K562 (cell line): ENCODE results near the gene ADORA1. TPM values are rescaled to one million over a fixed set of nuclear protein-coding genes. Genes with fewer than 3 reads are reported as not detected.

Source experiments
- ATAC-seq: fragments of 200-7000 bp; cut with Tn5 transposase; 3 replicates; pipeline ENCODE4 v1.9.1; 2020; ENCODE audit warnings: moderate library complexity
- BruUV-seq: library from RNA; stranded (reverse); fragments of 400-500 nt; replicated peaks from 2 replicates; lab custom pipeline; 2021; lab: Mats Ljungman, UMichigan
- CTCF ChIA-PET: fragments of 300-600 bp; formaldehyde crosslinking; extraction: SDS; loops from one replicate; lab custom pipeline; 2021; ENCODE audit warnings: low intra/inter-chr PET ratio; lab: Yijun Ruan, JAX
- POLR2A ChIA-PET: fragments of 300-600, 350-650 bp; sonication (Branson Sonifier 250); formaldehyde crosslinking; extraction: SDS; loops from one replicate; lab custom pipeline; 2021; ENCODE audit warnings: antibody characterized with exemption, inconsistent platforms; lab: Yijun Ruan, JAX
- DNase-seq, 4 experiments: peaks; one replicate each; pipeline versions ENCODE4 v3.0.0 to v3.0.0-alpha.2; 2011 to 2018; ENCODE audit warnings: low spot score in 3 of 4, mixed read lengths in 3 of 4; ENCODE audit errors: extremely low read depth in 1 of 4
- FAIRE-seq: peaks from 2 replicates; lab custom pipeline; 2011; peaks lifted over from hg19 to GRCh38; lab: Jason Lieb, UNC
- H2AFZ ChIP-seq: 2 replicates; pipeline ENCODE4 v1.6.0; 2011; ENCODE audit warnings: low read depth, low read length, control low read depth, inconsistent platforms
- H3K27ac ChIP-seq: fragments of 200-600 bp; 3 replicates; pipeline ENCODE4 v1.8.0; 2011; ENCODE audit warnings: low read depth, mild to moderate bottlenecking, control low read depth, inconsistent platforms, low read length, moderate library complexity, mixed read lengths; ENCODE audit errors: extremely low read depth
- H3K27me3 ChIP-seq, 2 experiments: fragments of 300-600 bp in 1 of 2; 2 replicates in 1 of 2; 3 replicates in 1 of 2; pipeline versions ENCODE4 v1.6.0 to v1.8.0; 2011; ENCODE audit warnings: inconsistent platforms in 2 of 2, low read length in 2 of 2, mild to moderate bottlenecking in 1 of 2, mixed read lengths in 1 of 2, moderate library complexity in 1 of 2; ENCODE audit not compliant: control insufficient read depth in 2 of 2, insufficient read depth in 2 of 2
- H3K36me3 ChIP-seq: fragments of 300-600 bp; 3 replicates; pipeline ENCODE4 v1.8.0; 2011; ENCODE audit warnings: mild to moderate bottlenecking, low read length, inconsistent platforms; ENCODE audit not compliant: control insufficient read depth, insufficient read depth
- H3K4me1 ChIP-seq, 2 experiments: fragments of 200-600 bp in 1 of 2; replicated peaks in 1 of 2; 2 replicates in 1 of 2; 3 replicates in 1 of 2; pipeline versions ENCODE4 v1.5.1 to v1.8.0; 2011; ENCODE audit warnings: inconsistent platforms in 2 of 2, low read length in 2 of 2, mild to moderate bottlenecking in 1 of 2, mixed read lengths in 1 of 2, moderate library complexity in 1 of 2; ENCODE audit not compliant: control insufficient read depth in 2 of 2, insufficient read depth in 2 of 2
- H3K4me2 ChIP-seq: 2 replicates; pipeline ENCODE4 v1.6.1; 2011; ENCODE audit warnings: low read length, control low read depth, inconsistent platforms, mixed read lengths; ENCODE audit not compliant: insufficient read depth
- H3K4me3 ChIP-seq: fragments of 200-600 bp; sonication (generic), shearing (Covaris generic); 2 replicates; pipeline ENCODE4 v1.5.1; 2016; ENCODE audit warnings: control low read depth, inconsistent platforms
- H3K79me2 ChIP-seq: fragments of 200-600 bp; 3 replicates; pipeline ENCODE4 v1.8.0; 2011; ENCODE audit warnings: low read length, inconsistent platforms; ENCODE audit not compliant: control insufficient read depth, insufficient read depth
- H3K9ac ChIP-seq, 2 experiments: 2 replicates each; pipeline versions ENCODE4 v1.6.0 to v1.6.1; 2011; ENCODE audit warnings: low read depth in 2 of 2, low read length in 2 of 2, control low read depth in 1 of 2, inconsistent platforms in 1 of 2, mild to moderate bottlenecking in 1 of 2, mixed read lengths in 1 of 2; ENCODE audit not compliant: insufficient read depth in 1 of 2
- H3K9me1 ChIP-seq: one replicate; pipeline ENCODE4 v1.6.0; 2011; ENCODE audit warnings: inconsistent platforms, mild to moderate bottlenecking, low read length, moderate library complexity; ENCODE audit not compliant: control insufficient read depth, insufficient read depth
- H3K9me3 ChIP-seq: replicated peaks from 2 replicates; pipeline ENCODE4 v1.5.1; 2011; ENCODE audit warnings: low read depth, low read length, inconsistent platforms; ENCODE audit not compliant: control insufficient read depth, insufficient read depth
- H4K20me1 ChIP-seq: replicated peaks from 2 replicates; pipeline ENCODE4 v1.6.1; 2011; ENCODE audit warnings: low read length, inconsistent platforms, mixed read lengths; ENCODE audit not compliant: control insufficient read depth, insufficient read depth
- CC2D1A ChIP-seq: fragments of 450-650 bp; IDR thresholded peaks from 2 replicates; pipeline ENCODE4 v1.6.1; 2017; ENCODE audit warnings: mild to moderate bottlenecking
- JUND ChIP-seq, 2 experiments: IDR thresholded peaks; 2 replicates in 1 of 2; 3 replicates in 1 of 2; pipeline ENCODE4 v1.6.1; 2011; ENCODE audit warnings: borderline replicate concordance in 2 of 2, low read depth in 2 of 2, low read length in 2 of 2, improper control_type of control experiment in 1 of 2, missing biosample characterization in 1 of 2, missing genetic modification characterization in 1 of 2, missing genetic modification reagents in 1 of 2
- L3MBTL2 ChIP-seq: fragments of 450-650 bp; IDR thresholded peaks from 2 replicates; pipeline ENCODE4 v1.6.1; 2016; ENCODE audit warnings: mild to moderate bottlenecking, moderate library complexity
- SMARCA4 ChIP-seq: fragments of 450-650 bp; IDR thresholded peaks from 2 replicates; pipeline ENCODE4 v1.6.1; 2016
- TAF7 ChIP-seq: fragments of 450-650 bp; IDR thresholded peaks from 2 replicates; pipeline ENCODE4 v1.6.1; 2016; ENCODE audit warnings: missing genetic modification characterization, missing compliant biosample characterization
- whole genome bisulfite sequencing: fragments of 100-300 bp; shearing (Covaris generic); methylation state at CpG from one replicate; pipeline ENCODE4 v1.1.6; 2016; ENCODE audit warnings: low coverage, mixed read lengths; ENCODE audit not compliant: insufficient coverage; ENCODE audit errors: missing lambda C conversion rate; 5-methylcytosine and 5-hydroxymethylcytosine counted together
- in situ Hi-C: fragments of 300-500 bp; cut with MboI; formaldehyde crosslinking; loops from 4 replicates; pipeline ENCODE4 v1.15.0; 2018; ENCODE audit warnings: inconsistent platforms, mixed read lengths
- intact Hi-C: fragments of 100-400 bp; cut with micrococcal nuclease; formaldehyde crosslinking; loops from 2 replicates; pipeline ENCODE4 v1.14.2; 2022
- polyA plus RNA-seq, 8 experiments: library from polyadenylated mRNA; depleted of rRNA in 4 of 8; stranded (reverse) in 5 of 8; unstranded in 3 of 8; fragments of >200 nt; fragmentation: Nextera tagmentation in 2 of 8; fragmentation: Illumina TruSeq in 1 of 8; extraction: Ambion mirVana in 2 of 8; extraction: Trizol in 1 of 8; gene quantifications; 2 replicates each; pipeline versions ENCODE4 v1.2.1 to v1.2.3, GENCODE V29; 2011 to 2014; ENCODE audit warnings: inconsistent platforms in 1 of 8, missing spikeins in 1 of 8
- total RNA-seq, 7 experiments: library from RNA; depleted of rRNA in 6 of 7; stranded (reverse); fragments of >200 nt in 6 of 7; fragmentation: Illumina TruSeq in 2 of 7; extraction: Trizol in 2 of 7; gene quantifications; 2 replicates each; pipeline versions ENCODE4 v1.2.1 to v1.2.3, GENCODE V29; 2011 to 2021; ENCODE audit warnings: low replicate concordance in 1 of 7
- TF ChIP-seq, protein P1 (sequence below), 2 experiments: fragments of 250-450 bp in 1 of 2; fragments of 450-650 bp in 1 of 2; sonication (Bioruptor Pico) in 1 of 2; IDR thresholded peaks; 2 replicates each; pipeline versions ENCODE4 v1.6.1 to v1.8.0; 2016 to 2021; ENCODE audit warnings: mild to moderate bottlenecking in 2 of 2, moderate library complexity in 2 of 2, missing compliant biosample characterization in 1 of 2, missing genetic modification characterization in 1 of 2

Gene ADORA1
- total and polyA plus RNA-seq, 9 of the 15 experiments (the other 6 are each of a cell fraction or from before 2014, with no cell fraction given), result not detected

GRCh38 chr1:203199816-203200571 is 72.5 kb downstream of the ADORA1 start:
- H3K9ac ChIP-seq, result no peak overlapping the region
- no TSS peak for BruUV-seq
- H4K20me1 ChIP-seq, result no peaks in the 10 kb centered on the region; the same call in 1 of the 2 replicates
- no peak overlapping the region for H3K4me2 ChIP-seq
- DNase-seq (no peak), FAIRE-seq (no peak), ATAC-seq (no peak)
- no peaks in the 10 kb centered on the region for H3K9me1 ChIP-seq
- no peaks in the 10 kb centered on the region for H3K36me3 ChIP-seq
- H3K79me2 ChIP-seq, result no peaks in the 10 kb centered on the region
- ChIA-PET CTCF (no interaction called here), POLR2A (interaction anchor here (0.9 kb wide), 1 partner anchor 16 kb away, joined by 6 read pairs; no protein-coding TSS in a partner anchor)
- no peaks in the 10 kb centered on the region for H3K4me1 ChIP-seq
- H3K27me3 ChIP-seq, result peaks cover 34 to 46% of the 10 kb centered on the region in 2 experiments
- in situ Hi-C loops (no loop called here), intact Hi-C loops (no loop called here)
- 0% methylated on average over 8 of the region's 8 CpGs for WGBS
- H3K4me3 ChIP-seq, result no peak overlapping the region
- H3K27ac ChIP-seq, result no peak overlapping the region
- TF ChIP-seq SMARCA4 (no peak), L3MBTL2 (no peak), TAF7 (no peak), JUND (IDR thresholded peaks at IDR 0.05; ENCODE audit: borderline replicate concordance, low read depth, low read length) (no peak), JUND (tag; IDR thresholded peaks at IDR 0.05; ENCODE audit: borderline replicate concordance, low read depth, low read length) (no peak), CC2D1A (no peak)
- TF ChIP-seq, protein P1, sequence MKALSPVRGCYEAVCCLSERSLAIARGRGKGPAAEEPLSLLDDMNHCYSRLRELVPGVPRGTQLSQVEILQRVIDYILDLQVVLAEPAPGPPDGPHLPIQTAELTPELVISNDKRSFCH (CRISPR knock-in tag; IDR thresholded peaks at IDR 0.05), result no peak
- TF ChIP-seq, protein P1 (tag; IDR thresholded peaks at IDR 0.05), result no peak
- H2AFZ ChIP-seq, result no peak overlapping the region
- no peaks in the 10 kb centered on the region for H3K9me3 ChIP-seq
